Measurements from ENCODE around the gene WDR4. TPM values are rescaled to one million over a fixed set of nuclear protein-coding genes. Genes with fewer than 3 reads are reported as not detected.

WDR4 gene
- total RNA-seq, 1 donor from 2014 or later: 5.7 TPM

- Histone ChIP-seq H3K9me3 (ENCODE audit: low read depth) (no peaks in the 10 kb centered on the region), H4K20me1 (ENCODE audit: low read depth) (peaks cover 4% of the 10 kb centered on the region), H3F3A (ENCODE audit: low read depth) (no peaks in the 10 kb centered on the region), H2AFZ (replicated peaks) (no peak overlapping the region), H3K27ac (no peak overlapping the region), H3K4me1 (no peaks in the 10 kb centered on the region), H3K4me2 (no peak overlapping the region), H3K27me3 (no peaks in the 10 kb centered on the region), H3K9ac (no peak overlapping the region), H3K4me3 (no peak overlapping the region), H3K36me3 (no peaks in the 10 kb centered on the region), H3K79me2 (ENCODE audit: low read depth) (peaks cover 10% of the 10 kb centered on the region)
- Mint-ChIP-seq H3K27me3 (ENCODE audit: insufficient read depth, low read depth) (no peaks in the 10 kb centered on the region), H3K4me3 (no peak overlapping the region), H3K27ac (no peak overlapping the region), H3K9me3 (no peaks in the 10 kb centered on the region), H3K36me3 (peaks cover 41% of the 10 kb centered on the region), H3K4me1 (no peaks in the 10 kb centered on the region)
- no peak for DNase-seq (ENCODE audit: low spot score)
- TF ChIP-seq EZH2phosphoT487 (IDR thresholded peaks at IDR 0.05) (no peak), CTCF (IDR thresholded peaks at IDR 0.05) (no peak), EZH2 (IDR thresholded peaks at IDR 0.05) (no peak)
These were observed 21.1 kb upstream of the WDR4 start for GRCh38 chr21:42900446-42900845.

DNA sequence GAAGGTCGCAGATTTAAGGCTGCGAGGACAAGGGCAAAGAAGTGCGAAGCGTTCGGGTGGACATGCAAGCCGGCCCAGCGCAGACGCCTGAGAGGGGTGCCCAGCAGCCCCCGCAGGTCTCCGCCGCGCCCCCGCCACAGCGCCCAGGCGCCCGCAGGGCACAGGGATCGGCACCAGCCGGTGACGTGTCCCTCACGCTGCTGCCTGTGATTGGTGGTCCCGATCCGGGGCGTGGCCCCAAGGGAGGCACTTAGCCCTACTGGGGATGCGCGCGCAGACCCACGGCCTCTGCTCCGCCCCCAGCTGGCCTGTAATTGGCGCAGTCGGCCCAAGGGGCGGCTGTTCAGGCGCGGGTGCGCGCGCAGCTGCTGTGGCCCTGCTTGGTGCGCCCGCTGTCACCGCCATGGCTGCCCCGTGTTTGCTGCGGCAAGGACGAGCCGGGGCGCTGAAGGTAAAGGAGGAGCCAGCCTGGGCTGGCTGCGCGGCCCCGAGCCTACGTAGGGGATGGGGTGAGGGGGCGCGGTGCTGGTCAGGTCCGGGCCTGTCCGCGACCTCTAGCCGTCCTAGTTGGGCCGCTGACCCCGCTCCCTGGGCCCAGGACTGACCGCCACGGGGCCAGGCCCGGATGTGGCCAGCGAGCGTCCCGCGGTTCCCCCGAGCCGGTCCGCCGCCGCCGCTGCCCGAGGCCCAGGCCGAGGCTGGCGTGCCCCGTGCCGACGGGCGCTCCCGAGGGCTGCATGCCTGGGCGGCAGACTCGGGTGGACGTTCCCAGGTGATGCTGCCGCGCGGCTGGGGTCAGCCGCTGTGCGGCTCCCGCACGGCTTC is 13.8 kb upstream of the WDR4 start, which contains the start of gene NDUFV3:
TSS of gene NDUFV3 (plus strand) at position 379 of the 825 bp plus-strand sequence. CDS start at position 404, 25 bp downstream.
- no peaks in the 10 kb centered on the region for H3K4me1 ChIP-seq
- Mint-ChIP-seq H3K4me1 (peaks cover 6% of the 10 kb centered on the region), H3K36me3 (peaks cover 8% of the 10 kb centered on the region), H3K9me3 (no peaks in the 10 kb centered on the region), H3K27ac (peak within 1 kb of the TSS; percentile 92), H3K4me3 (peak within 1 kb of the TSS; percentile 92), H3K27me3 (ENCODE audit: insufficient read depth, low read depth) (peaks cover 3% of the 10 kb centered on the region)
- TF ChIP-seq EZH2phosphoT487 (IDR thresholded peaks at IDR 0.05): no peak
- TF ChIP-seq CTCF (IDR thresholded peaks at IDR 0.05): no peak
- no peak for TF ChIP-seq EZH2 (IDR thresholded peaks at IDR 0.05)
- H3F3A ChIP-seq (ENCODE audit: low read depth): peaks cover 20% of the 10 kb centered on the region
- peaks cover 25% of the 10 kb centered on the region for H3K79me2 ChIP-seq (ENCODE audit: low read depth)
- H3K9ac ChIP-seq: peak within 1 kb of the TSS; percentile 81
- peak; percentile 100 for DNase-seq (ENCODE audit: low spot score)
- H3K27me3 ChIP-seq: no peaks in the 10 kb centered on the region
- peak within 1 kb of the TSS; percentile 73 for H3K27ac ChIP-seq
- peak within 1 kb of the TSS; percentile 83 for H3K4me2 ChIP-seq
- H2AFZ ChIP-seq (replicated peaks): peak within 1 kb of the TSS; percentile 89
- no peaks in the 10 kb centered on the region for H3K36me3 ChIP-seq
- peaks cover 10% of the 10 kb centered on the region for H4K20me1 ChIP-seq (ENCODE audit: low read depth)
- no peaks in the 10 kb centered on the region for H3K9me3 ChIP-seq (ENCODE audit: low read depth)
- H3K4me3 ChIP-seq: peak within 1 kb of the TSS; percentile 97

DNA sequence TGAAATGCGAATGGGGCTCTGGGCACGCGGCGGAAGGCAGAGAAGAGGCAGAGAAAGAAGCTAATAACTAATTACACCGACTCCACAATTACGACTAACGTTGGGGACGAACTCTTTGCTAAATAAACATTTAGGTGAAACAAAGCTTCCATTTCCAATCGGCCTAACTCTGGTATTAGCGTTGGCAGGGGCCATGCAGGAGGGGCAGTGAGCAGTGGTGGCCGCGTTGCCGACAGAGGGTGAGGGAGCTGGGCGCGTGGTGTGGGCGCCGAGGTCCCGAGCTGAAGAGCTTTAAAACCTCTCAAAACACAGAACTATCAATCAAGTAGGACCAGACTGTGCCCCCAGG is 13.2 kb upstream of the WDR4 start:
- H3K27me3 ChIP-seq: no peaks in the 10 kb centered on the region
- peak overlapping the region; percentile 97 for H3K4me3 ChIP-seq
- no peaks in the 10 kb centered on the region for H3K9me3 ChIP-seq (ENCODE audit: low read depth)
- H3K27ac ChIP-seq: peak overlapping the region; percentile 55
- peaks cover 6% of the 10 kb centered on the region for H3K4me1 Mint-ChIP-seq
- H3K9me3 Mint-ChIP-seq: no peaks in the 10 kb centered on the region
- H3K9ac ChIP-seq: peak overlapping the region; percentile 16
- H3K36me3 ChIP-seq: no peaks in the 10 kb centered on the region
- no peaks in the 10 kb centered on the region for H3K4me1 ChIP-seq
- H3K79me2 ChIP-seq (ENCODE audit: low read depth): peaks cover 25% of the 10 kb centered on the region
- peaks cover 20% of the 10 kb centered on the region for H3F3A ChIP-seq (ENCODE audit: low read depth)
- H2AFZ ChIP-seq (replicated peaks): peak overlapping the region; percentile 89
- peak overlapping the region; percentile 72 for H3K4me2 ChIP-seq
- H3K36me3 Mint-ChIP-seq: peaks cover 4% of the 10 kb centered on the region
- peaks cover 7% of the 10 kb centered on the region for H4K20me1 ChIP-seq (ENCODE audit: low read depth)
- H3K4me3 Mint-ChIP-seq: peak overlapping the region; percentile 86
- DNase-seq (ENCODE audit: low spot score): no peak
- TF ChIP-seq EZH2 (IDR thresholded peaks at IDR 0.05): no peak
- TF ChIP-seq CTCF (IDR thresholded peaks at IDR 0.05): no peak
- no peak for TF ChIP-seq EZH2phosphoT487 (IDR thresholded peaks at IDR 0.05)
- peak overlapping the region; percentile 92 for H3K27ac Mint-ChIP-seq
- H3K27me3 Mint-ChIP-seq (ENCODE audit: insufficient read depth, low read depth): peaks cover 3% of the 10 kb centered on the region
